Raji (cell line): ENCODE data around the gene TPCN2.

Experiments
- POLR2A ChIP-seq: IDR thresholded peaks from 2 replicates; pipeline ENCODE4 v1.6.1; 2011; ENCODE audit warnings: low read depth, low read length, control low read depth; ENCODE audit not compliant: insufficient read depth

The TPCN2 gene

DNA sequence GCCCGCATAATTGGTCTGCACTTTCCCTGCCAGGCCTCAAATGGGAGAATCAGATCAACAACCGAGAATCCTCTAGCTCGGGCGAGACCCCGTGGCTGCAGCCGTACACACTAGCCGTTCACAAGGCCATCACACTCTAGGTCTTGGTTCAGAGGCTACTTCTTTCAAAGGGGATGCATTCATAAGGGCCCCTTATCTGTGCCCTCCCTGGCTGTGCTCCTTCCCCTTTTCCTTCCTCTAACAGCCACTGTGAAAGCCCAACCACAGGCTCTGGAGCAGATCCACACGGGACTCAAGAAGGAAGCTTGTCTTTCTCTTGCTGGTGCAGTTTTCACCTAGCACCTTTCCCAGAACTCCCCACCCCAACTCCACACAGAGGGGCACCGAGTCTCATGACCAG is 131.5 kb downstream of the TPCN2 start:
- no peak for TF ChIP-seq POLR2A

GRCh38 chr11:69180726-69181125 is 132.0 kb downstream of the TPCN2 start:
- no peak for TF ChIP-seq POLR2A

DNA sequence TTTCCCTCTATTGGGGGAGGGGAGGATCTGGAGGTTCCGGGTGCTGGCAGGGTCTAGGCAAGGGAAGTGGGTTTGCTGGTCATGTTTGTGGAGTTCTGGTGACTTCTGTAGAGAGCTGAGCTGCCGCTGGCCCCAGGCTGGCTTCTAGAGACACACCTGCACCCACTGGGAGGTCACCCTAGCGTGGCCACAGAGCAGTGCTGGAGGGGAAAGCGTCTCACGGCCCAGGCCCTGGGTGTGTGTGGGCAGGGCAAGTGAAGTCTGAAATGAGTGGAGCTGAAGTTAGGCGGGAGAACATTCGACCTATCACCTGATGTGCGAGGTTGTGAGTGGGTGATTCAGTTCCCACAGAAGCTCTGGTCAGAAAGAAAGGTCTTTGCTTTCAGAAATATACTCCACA is 134.9 kb downstream of the TPCN2 start:
- no peak for TF ChIP-seq POLR2A
